NCI-H524 (cell line): ENCODE measurements around the gene ATP5PB.

ENCODE experiments used
- DNase-seq, 2 experiments: peaks; one replicate each; lab custom pipeline; 2025; lab: John Stamatoyannopoulos, UW

The ATP5PB gene, protein sequence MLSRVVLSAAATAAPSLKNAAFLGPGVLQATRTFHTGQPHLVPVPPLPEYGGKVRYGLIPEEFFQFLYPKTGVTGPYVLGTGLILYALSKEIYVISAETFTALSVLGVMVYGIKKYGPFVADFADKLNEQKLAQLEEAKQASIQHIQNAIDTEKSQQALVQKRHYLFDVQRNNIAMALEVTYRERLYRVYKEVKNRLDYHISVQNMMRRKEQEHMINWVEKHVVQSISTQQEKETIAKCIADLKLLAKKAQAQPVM

GRCh38 chr1:111448918-111449702 lies at the start of gene ATP5PB, which contains the start of gene WDR77:
Gene ATP5PB (plus strand): TSS chr1:111449464. CDS start chr1:111449542, 78 bp downstream.
Gene WDR77 (minus strand): TSS chr1:111449256. CDS start chr1:111449169, 87 bp downstream.
- DNase-seq = peak; percentile 95 to 99

GRCh38 chr1:111399792-111400610 lies 49.3 kb upstream of the ATP5PB start:
- DNase-seq = peak in 1 of 2 experiments; percentile 49

GRCh38 chr1:111402083-111402482 lies 47.2 kb upstream of the ATP5PB start:
- DNase-seq = no peak

DNA sequence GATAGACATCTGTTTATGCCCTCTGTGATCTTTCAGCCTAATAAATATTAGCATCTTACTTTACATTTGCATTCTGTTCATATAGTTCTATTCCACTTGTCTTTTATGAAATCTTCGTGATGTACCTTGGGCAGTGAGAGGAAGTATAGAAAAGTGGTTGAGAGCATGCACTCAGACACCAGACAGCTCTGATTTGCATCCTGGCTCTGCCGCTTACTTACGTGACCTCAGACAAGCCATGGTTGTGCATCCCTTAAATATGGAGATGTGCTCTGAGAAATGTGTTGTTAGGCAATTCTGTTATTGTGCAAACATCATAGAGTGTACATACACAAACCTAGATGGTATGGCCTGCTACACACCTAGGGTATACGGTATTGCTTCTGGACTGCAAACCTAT lies 44.7 kb upstream of the ATP5PB start:
- DNase-seq = no peak

DNA sequence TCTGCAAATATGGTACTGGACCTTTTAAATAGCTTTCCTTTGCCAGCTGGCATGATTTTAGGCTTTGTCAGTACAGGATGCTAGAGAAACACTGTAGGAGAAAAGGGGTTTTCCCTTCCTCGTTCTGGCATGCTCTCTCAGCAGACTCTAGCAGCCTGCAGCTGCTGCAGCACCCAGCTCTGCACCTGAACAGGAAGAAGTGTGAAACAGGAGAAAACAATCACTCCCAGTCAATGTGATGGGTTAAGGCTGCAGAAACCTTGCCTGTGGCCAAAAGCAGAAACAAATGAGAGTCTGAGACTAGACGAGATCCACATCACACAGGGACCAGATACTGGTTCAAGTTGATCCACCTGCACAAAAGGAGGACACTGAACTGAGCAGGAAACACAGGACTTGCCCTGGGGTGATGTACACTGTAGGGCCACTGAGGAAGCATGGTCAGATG lies 42.9 kb upstream of the ATP5PB start:
- no peak for DNase-seq

DNA sequence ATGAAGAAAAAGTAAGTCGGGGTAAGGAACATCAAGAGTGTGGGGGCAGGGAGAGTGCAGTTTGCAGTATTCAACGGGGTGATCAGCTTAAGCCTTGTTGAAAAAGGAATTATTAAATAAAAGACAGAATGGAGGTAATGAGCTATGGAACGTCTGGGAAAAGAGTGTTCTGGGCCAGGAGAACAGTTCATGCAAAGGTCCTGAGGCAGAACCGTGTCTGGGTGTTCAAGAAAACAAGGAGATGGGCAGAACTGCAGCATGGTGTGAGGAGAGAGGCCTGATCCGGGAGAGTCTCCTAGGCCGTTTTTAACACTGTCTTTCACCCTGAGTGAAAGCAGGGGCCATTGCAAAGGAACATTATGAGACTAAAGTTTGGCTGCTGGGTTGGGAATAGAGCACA lies 42.0 kb upstream of the ATP5PB start:
- no peak for DNase-seq

DNA sequence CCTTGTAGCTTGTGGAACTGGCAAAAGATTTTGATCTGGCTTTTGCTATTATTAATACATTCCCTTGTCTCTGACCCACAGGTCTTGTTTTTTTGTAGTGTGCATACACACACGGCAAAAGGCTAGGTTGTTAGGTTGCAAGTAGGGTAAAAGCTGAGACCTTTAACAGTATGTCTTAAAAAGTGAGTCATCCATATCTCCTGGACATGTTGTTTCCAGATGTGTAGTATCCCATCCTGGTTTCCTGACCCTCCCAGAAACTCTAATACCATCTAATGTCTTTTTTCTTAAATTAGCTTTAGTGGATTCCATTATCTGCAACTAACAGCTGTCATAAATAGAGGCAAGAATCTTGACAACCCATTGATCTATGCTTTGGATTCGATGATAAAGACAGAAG lies 36.4 kb upstream of the ATP5PB start:
- DNase-seq = no peak

DNA sequence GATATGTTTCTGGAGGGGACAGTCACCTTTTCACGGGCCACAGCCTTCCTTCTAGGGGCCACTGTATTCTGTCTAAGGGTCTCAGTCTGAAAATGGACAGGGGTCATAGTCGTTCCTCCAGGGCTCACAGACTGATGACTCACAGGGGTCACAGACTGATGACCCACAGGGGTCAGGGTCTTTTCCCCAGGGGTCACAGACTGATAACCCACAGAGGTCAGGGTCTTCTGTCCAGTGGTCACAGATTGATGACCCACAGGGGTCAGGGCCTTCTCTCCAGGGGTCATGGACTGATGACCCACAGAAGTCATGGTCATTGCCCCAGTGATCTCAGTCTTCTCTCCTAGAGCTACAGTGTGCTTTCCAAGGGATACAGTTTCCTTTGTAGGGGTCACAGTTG lies 34.5 kb upstream of the ATP5PB start:
- no peak for DNase-seq

- DNase-seq = no peak
These were observed 33.8 kb upstream of the ATP5PB start for GRCh38 chr1:111415461-111415860.

DNA sequence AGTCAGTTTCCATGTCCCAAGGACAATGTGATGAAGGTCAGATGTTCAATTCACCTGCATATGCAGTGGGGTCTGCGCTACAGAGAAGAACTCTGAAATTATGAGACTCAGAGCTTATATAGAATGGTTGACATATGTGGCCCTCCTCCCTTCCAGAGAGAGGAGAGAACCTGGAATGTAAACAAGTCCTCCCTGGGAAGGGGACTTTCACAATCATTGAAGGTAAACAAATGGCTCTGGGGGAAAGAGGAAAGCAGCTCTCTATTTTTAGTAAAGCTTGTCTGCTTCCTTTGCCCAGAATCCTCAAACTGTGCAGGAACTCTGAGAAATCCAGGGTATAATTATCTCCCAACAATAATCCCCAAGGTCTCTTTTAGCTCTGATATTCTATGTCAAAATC lies 31.5 kb upstream of the ATP5PB start:
- DNase-seq = no peak

DNA sequence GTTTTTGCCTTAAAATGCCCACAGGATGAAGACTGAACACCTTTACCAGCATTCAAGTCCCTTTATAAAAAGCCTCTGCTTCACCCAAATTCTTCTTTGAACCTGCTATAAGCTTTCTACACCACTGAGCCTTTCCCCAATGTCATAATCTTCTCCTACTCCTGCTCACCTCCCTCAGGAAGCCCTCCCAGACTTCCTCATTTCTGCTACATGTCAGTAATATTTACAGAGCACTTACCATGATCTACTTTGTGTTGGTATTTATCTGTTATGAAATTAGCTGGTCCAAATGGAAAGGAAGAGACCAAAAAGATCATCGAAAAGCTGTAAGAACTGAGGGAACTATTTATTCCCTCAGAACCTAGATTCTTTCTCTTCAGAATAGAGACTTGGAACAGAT lies 30.2 kb upstream of the ATP5PB start:
- no peak for DNase-seq

DNA sequence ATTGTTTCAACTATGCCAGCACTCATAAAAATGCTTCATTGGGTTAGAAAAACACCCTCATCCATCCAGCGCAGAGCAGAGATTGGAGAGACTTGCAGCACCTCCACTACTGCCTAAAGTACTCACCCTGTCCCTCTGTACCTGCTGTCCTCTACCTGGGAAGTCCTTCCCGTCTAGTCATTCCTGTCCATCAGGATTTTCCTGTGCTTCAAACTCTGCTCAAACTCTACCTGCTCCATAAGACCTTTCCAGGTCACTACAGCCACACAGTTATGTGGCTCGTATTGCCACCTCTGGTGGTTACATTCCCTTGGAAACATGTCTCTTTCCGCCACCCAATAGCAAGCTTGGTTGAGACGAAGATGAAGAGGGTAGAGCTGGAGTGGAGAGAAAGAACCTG lies 28.9 kb upstream of the ATP5PB start:
- no peak for DNase-seq

DNA sequence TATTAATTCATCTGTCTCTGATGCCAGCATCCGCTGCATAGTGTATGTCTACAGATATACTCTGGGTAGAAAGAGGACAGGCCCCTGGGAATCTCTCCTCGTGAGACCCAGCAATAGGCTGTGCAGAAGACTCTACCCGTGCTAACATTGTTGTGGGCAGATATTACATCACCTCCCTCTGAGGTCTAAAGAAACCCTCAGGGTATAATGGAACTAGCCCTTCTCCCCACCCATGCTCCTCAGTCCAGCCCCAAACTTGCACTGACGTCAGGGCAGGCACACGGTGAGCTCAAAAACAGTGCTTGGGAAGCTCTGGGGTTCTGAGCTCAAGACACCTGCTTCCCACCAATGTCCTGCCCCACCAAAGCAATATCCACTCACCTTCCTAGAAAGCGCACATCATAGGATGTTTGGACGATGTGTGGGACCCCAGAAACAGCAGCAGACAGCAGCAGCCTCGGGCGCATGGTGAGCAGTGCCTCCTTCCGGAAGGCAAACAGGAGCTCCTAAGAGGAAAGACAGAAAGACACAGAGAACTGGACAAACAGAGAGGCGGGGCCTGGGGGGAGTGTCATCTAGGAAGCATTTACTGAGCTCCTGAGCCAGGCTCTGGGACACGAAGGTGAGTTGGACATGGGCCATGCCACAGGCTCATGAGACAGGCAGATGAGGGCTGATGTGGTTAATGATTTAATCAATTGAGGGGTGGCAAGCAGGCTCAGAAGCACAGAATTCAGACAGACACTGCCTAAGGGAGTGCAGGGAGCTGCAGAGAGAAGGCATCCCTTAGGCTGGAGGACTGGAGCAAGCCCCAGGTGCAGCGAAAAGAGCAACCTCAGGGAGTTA lies 26.5 kb upstream of the ATP5PB start:
- no peak for DNase-seq

GRCh38 chr1:111424281-111424680 lies 25.0 kb upstream of the ATP5PB start:
- no peak for DNase-seq

DNA sequence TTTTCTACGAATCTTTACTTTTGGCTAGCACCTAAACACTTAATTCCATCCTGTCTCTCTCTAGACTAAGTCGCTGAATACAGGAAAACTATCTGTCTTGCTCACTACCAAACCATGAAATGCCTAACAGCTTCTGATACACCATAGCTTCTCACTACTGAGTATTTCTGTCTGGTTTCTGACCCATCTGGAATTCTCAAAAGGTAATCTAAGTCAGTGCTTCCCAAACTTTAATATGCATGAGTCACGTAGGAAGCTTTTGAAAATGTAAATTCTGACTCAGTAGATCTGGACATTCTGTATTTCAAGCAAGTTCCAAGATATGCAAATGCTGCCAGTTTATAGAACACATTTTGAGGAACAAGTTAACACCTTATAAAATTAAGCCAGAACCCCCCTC lies 12.5 kb upstream of the ATP5PB start:
- no peak for DNase-seq

- DNase-seq = no peak
These were observed 9.6 kb upstream of the ATP5PB start for GRCh38 chr1:111439461-111440351.

- DNase-seq = peak in 1 of 2 experiments; percentile 26
These were observed 7.6 kb upstream of the ATP5PB start for GRCh38 chr1:111441573-111442192.

- DNase-seq = no peak
These were observed 6.8 kb upstream of the ATP5PB start for GRCh38 chr1:111442457-111442856.

DNA sequence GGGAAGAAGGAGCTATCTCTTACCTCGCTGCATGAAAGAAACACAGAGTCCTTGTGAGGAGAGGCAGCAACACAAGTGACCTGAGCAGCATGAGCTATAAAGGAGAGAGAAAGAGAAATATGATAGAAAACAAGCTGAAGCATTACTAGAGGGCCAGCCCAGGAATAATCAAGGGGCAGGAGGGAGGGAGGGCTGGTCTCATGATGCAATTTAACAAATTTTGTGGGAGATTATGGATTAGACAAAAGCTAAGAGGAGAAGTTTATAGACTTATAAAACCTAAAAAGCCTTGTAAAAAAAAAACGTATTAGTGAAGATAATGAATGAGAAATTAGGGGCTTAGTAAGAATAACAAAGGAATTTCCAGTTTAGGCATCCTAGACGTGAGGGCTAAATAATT lies 5.2 kb upstream of the ATP5PB start:
- DNase-seq = no peak

- DNase-seq = no peak
These were observed 2.7 kb upstream of the ATP5PB start for GRCh38 chr1:111446546-111446945.
